GM12892 (cell line): ENCODE measurements around the gene IDI2.

Experiments used
- POLR2A ChIP-seq: IDR thresholded peaks from 2 replicates; pipeline ENCODE4 v1.6.1; 2011; ENCODE audit warnings: low read depth, low read length, control low read depth
- POLR2AphosphoS5 ChIP-seq: IDR thresholded peaks from 2 replicates; pipeline ENCODE4 v1.6.1; 2011; ENCODE audit warnings: low read depth, low read length, control low read depth
- TAF1 ChIP-seq: IDR thresholded peaks from 2 replicates; pipeline ENCODE4 v1.6.1; 2011; ENCODE audit warnings: low read depth, mild to moderate bottlenecking, control low read depth, low read length, borderline replicate concordance

DNA sequence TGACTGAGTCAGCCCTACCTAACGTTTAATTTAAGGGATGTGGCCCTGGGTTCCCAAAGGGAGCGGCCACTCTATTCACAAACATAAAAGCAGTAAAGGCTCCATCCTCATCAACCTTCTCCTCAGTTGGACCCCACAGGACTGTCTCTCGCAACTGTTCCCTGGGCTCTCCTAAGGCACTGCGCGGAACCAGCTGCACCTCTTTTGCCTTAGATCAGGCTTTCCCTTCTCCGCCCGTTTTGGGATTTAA, 38.1 kb downstream of the IDI2 start:
- TF ChIP-seq POLR2A (no peak), POLR2AphosphoS5 (no peak), TAF1 (no peak)
